Measurements from ENCODE around the gene RAE1. TPM values are rescaled to one million over a fixed set of nuclear protein-coding genes. Genes with fewer than 3 reads are reported as not detected.
A peak's percentile ranks its signal among the peaks of the same experiment; 100 is the strongest.

RAE1 gene
- total and polyA plus RNA-seq, 2 of the 8 experiments (the other 6 are each of a cell fraction or from before 2014, with no cell fraction given) = 35.9 to 44.9 TPM

- peaks cover 5% of the 10 kb centered on the region; the same call in 1 of the 2 replicates for H3K23me2 ChIP-seq (ENCODE audit: low read depth, low read length)
- H3K27me3 ChIP-seq (replicated peaks in 1 of 4; ENCODE audit: control insufficient read depth in 3 of 4, extremely low read depth in 1 of 4, insufficient read depth in 3 of 4, low read length in 3 of 4) = peaks cover 0 to 10% (median 4%) of the 10 kb centered on the region in 4 experiments; a peak in 4 of 7 replicates
- H3K79me1 ChIP-seq (ENCODE audit: low read depth, low read length) = peaks cover 35% of the 10 kb centered on the region
- no peaks in the 10 kb centered on the region for H3K9me3 ChIP-seq (ENCODE audit: insufficient read depth in 2 of 2, low read depth in 1 of 2, low read length in 1 of 2)
- H3K9ac ChIP-seq (replicated peaks in 1 of 4; ENCODE audit: extremely low read depth in 1 of 4, low read depth in 3 of 4, low read length in 3 of 4) = no peak overlapping the region
- H2BK20ac ChIP-seq (ENCODE audit: low read length) = no peak overlapping the region
- WGBS, 2 experiments (ENCODE audit: extremely low coverage in 1 of 2, insufficient coverage in 1 of 2, insufficient read length in 1 of 2, insufficient replicate concordance in 2 of 2, low coverage in 1 of 2, low lambda C conversion rate in 2 of 2, missing lambda C conversion rate in 1 of 2) = 84% methylated on average over 26 of the region's 27 CpGs; no CpG with 5 or more reads in 1 of the 2 experiments
- H3K4me2 ChIP-seq (ENCODE audit: insufficient read depth in 1 of 2, low read depth in 2 of 2, low read length in 2 of 2) = no peak overlapping the region; a peak in 1 of 4 replicates
- no peak overlapping the region for H4K5ac ChIP-seq (ENCODE audit: insufficient read length, low read depth, low read length)
- no peak overlapping the region for H3K4ac ChIP-seq (replicated peaks; ENCODE audit: insufficient read length, low read depth, low read length)
- H2BK120ac ChIP-seq (replicated peaks; ENCODE audit: low read depth, low read length) = no peak overlapping the region
- no peak overlapping the region for H3K27ac ChIP-seq (ENCODE audit: low read depth, low read length)
- ChIA-PET CTCF (ENCODE audit: partially characterized antibody) (interaction anchor here (0.8 to 2.1 kb wide), 4 partner anchors 10 to 41 kb away, joined by 3 to 5 read pairs (median 4); no protein-coding TSS in a partner anchor), POLR2A (ENCODE audit: partially characterized antibody) (interaction anchor here (1.6 to 3.2 kb wide), 3 partner anchors 9 to 24 kb away, joined by 3 to 11 read pairs (median 9); no protein-coding TSS in a partner anchor)
- peaks cover 23 to 40% of the 10 kb centered on the region in 2 experiments for H4K20me1 ChIP-seq (replicated peaks in 1 of 2; ENCODE audit: control insufficient read depth in 1 of 2, insufficient read depth in 2 of 2, low read length in 2 of 2)
- H2AK5ac ChIP-seq (ENCODE audit: low read depth, low read length) = peak overlapping the region; percentile 7; the same call in 1 of the 2 replicates
- no peak overlapping the region for H3K18ac ChIP-seq (ENCODE audit: extremely low read depth, low read length)
- no peak overlapping the region for H2BK15ac ChIP-seq (ENCODE audit: low read length)
- no peak overlapping the region for H3K23ac ChIP-seq (ENCODE audit: insufficient read length)
- H3K4me1 ChIP-seq (replicated peaks in 1 of 4; ENCODE audit: control insufficient read depth in 3 of 4, insufficient read depth in 4 of 4, low read length in 3 of 4) = peaks cover 5 to 27% (median 18%) of the 10 kb centered on the region in 4 experiments
- DNase-seq (ENCODE audit: low read depth in 1 of 2, low spot score in 2 of 2) (no peak), FAIRE-seq (no peak)
- H2BK5ac ChIP-seq (ENCODE audit: low read depth, low read length) = peak overlapping the region; percentile 44; the same call in 1 of the 2 replicates
- H3K36me3 ChIP-seq (ENCODE audit: control insufficient read depth in 2 of 4, insufficient read depth in 4 of 4, low read length in 3 of 4) = peaks cover 15 to 41% (median 24%) of the 10 kb centered on the region in 4 experiments; a peak in 7 of 8 replicates
- H4K8ac ChIP-seq (ENCODE audit: extremely low read depth, insufficient read depth, low read length) = no peak overlapping the region
- no peak overlapping the region for H2AFZ ChIP-seq (ENCODE audit: low read length)
- H4K91ac ChIP-seq (replicated peaks; ENCODE audit: insufficient read length, low read length) = no peak overlapping the region
- TF ChIP-seq NANOG (IDR thresholded peaks at IDR 0.05; ENCODE audit: insufficient read depth, low read depth, low read length, poor library complexity, severe bottlenecking) (no peak), SAP30 (IDR thresholded peaks at IDR 0.05; ENCODE audit: insufficient read depth, insufficient replicate concordance, low read length) (no peak), JUND (IDR thresholded peaks at IDR 0.05; ENCODE audit: low read length) (no peak), SUZ12 (IDR thresholded peaks at IDR 0.05; ENCODE audit: low read length) (no peak), EP300 (IDR thresholded peaks at IDR 0.05; ENCODE audit: borderline replicate concordance in 1 of 2, low read depth in 2 of 2, low read length in 2 of 2) (no peak)
- H3K56ac ChIP-seq (replicated peaks; ENCODE audit: insufficient read length, low read depth, low read length) = no peak overlapping the region
- peaks cover 5 to 69% of the 10 kb centered on the region in 2 experiments; a peak in 3 of 4 replicates for H3K79me2 ChIP-seq (ENCODE audit: control insufficient read depth in 1 of 2, insufficient read depth in 2 of 2, low read length in 2 of 2)
- no peak overlapping the region for H3K4me3 ChIP-seq (ENCODE audit: extremely low read depth in 1 of 4, insufficient read depth in 2 of 4, low read depth in 3 of 4, low read length in 4 of 4)
- H2BK12ac ChIP-seq (ENCODE audit: low read depth, low read length) = no peak overlapping the region
- H3K14ac ChIP-seq (ENCODE audit: insufficient read length) = no peak overlapping the region
Observed at GRCh38 chr20:57394121-57395082, 43.3 kb downstream of the RAE1 start.

All from H1 (cell line).